ENCODE results near the gene CACNA1C. TPM values are rescaled to one million over a fixed set of nuclear protein-coding genes. Genes with fewer than 3 reads are reported as not detected.

CACNA1C gene
- total RNA-seq, 6 donors from 2014 or later, result 5.2 to 45.1 (median 8.8) TPM

DNA sequence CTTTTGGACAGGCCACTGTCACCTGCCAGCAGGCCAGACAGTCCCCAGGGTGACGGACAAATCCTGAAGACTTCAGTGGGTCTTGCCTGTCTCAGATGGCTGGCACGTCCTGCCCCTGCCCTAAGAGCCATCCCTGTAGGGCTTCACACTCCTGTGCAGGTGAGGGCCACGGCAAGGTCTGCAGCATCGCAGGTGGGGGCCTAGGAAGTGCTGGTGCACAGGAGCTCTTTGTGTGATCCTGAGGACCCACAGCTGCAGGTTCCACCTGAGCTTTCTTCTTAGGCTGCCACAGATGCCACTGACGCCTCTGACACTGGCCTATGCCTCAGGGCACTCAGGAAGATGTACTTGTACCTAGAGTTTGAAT, 633.5 kb downstream of the CACNA1C start:
- DNase-seq (peak in 1 of 2 donors; percentile 23), ATAC-seq (ENCODE audit: low FRiP score in 2 of 2) (no peak)
- Histone ChIP-seq H3K36me3 (peaks cover 0 to 4% (median 0%) of the 10 kb centered on the region in 4 donors), H3K4me3 (no peak overlapping the region), H3K27ac (no peak overlapping the region), H3K27me3 (no peaks in the 10 kb centered on the region), H3K9me3 (no peaks in the 10 kb centered on the region), H3K4me1 (peaks cover 0 to 14% (median 4%) of the 10 kb centered on the region in 4 donors)
- 87% methylated on average over 5 of the region's 5 CpGs; no CpG with 5 or more reads in 1 of the 2 donors for WGBS, 2 donors
- TF ChIP-seq, protein P1, sequence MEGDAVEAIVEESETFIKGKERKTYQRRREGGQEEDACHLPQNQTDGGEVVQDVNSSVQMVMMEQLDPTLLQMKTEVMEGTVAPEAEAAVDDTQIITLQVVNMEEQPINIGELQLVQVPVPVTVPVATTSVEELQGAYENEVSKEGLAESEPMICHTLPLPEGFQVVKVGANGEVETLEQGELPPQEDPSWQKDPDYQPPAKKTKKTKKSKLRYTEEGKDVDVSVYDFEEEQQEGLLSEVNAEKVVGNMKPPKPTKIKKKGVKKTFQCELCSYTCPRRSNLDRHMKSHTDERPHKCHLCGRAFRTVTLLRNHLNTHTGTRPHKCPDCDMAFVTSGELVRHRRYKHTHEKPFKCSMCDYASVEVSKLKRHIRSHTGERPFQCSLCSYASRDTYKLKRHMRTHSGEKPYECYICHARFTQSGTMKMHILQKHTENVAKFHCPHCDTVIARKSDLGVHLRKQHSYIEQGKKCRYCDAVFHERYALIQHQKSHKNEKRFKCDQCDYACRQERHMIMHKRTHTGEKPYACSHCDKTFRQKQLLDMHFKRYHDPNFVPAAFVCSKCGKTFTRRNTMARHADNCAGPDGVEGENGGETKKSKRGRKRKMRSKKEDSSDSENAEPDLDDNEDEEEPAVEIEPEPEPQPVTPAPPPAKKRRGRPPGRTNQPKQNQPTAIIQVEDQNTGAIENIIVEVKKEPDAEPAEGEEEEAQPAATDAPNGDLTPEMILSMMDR (IDR thresholded peaks at IDR 0.05), result no peak
- TF ChIP-seq POLR2A (IDR thresholded peaks at IDR 0.05) (no peak), POLR2AphosphoS5 (IDR thresholded peaks at IDR 0.05) (no peak), EP300 (IDR thresholded peaks at IDR 0.05) (no peak)

DNA sequence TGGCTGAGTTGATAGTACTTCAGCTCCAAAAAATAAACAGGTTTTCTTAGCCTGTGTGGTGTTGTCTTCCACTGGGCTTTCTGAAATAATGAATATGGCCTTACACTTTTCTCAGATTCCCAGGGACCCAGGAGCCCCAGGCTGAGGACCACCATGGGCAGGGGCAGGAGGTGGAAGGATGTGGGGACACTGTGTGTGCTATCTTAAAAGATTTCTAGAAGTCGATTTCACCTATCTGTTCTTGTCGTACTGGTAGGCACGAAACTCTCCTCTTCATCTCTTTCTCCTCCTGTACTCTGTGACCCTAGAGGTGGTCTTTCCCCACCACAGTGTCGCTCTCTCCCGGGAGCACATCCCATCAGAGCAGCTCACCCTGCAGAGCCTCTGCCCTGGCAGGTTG, 634.3 kb downstream of the CACNA1C start:
- ATAC-seq (ENCODE audit: low FRiP score in 2 of 2), result no peak
- 86 to 87% methylated on average over 5 of the region's 5 CpGs for WGBS, 2 donors
- Histone ChIP-seq H3K9me3 (no peaks in the 10 kb centered on the region), H3K27ac (no peak overlapping the region), H3K4me3 (no peak overlapping the region), H3K4me1 (peaks cover 0 to 20% (median 7%) of the 10 kb centered on the region in 4 donors), H3K27me3 (no peaks in the 10 kb centered on the region), H3K36me3 (peaks cover 0 to 4% (median 0%) of the 10 kb centered on the region in 4 donors)
- no peak for TF ChIP-seq POLR2A (IDR thresholded peaks at IDR 0.05)
- TF ChIP-seq EP300 (IDR thresholded peaks at IDR 0.05), result no peak
- DNase-seq, result no peak

- H3K4me3 ChIP-seq, result no peak overlapping the region
- H3K36me3 ChIP-seq, result peaks cover 0 to 4% (median 0%) of the 10 kb centered on the region in 4 donors
- no peaks in the 10 kb centered on the region for H3K27me3 ChIP-seq
- no peak for TF ChIP-seq POLR2A (IDR thresholded peaks at IDR 0.05)
- no peak for TF ChIP-seq POLR2AphosphoS5 (IDR thresholded peaks at IDR 0.05)
- TF ChIP-seq EP300 (IDR thresholded peaks at IDR 0.05), result no peak
- TF ChIP-seq, protein P1 (IDR thresholded peaks at IDR 0.05), result no peak
- no peaks in the 10 kb centered on the region for H3K9me3 ChIP-seq
- no peak for ATAC-seq (ENCODE audit: low FRiP score in 2 of 2)
- no peak for DNase-seq
- no peak overlapping the region for H3K27ac ChIP-seq
- WGBS, 2 donors, result 87 to 89% methylated on average over 4 to 7 of the region's 7 CpGs
- H3K4me1 ChIP-seq, result peaks cover 0 to 20% (median 7%) of the 10 kb centered on the region in 4 donors
Measured at GRCh38 chr12:2687726-2688125, 634.9 kb downstream of the CACNA1C start.

DNA sequence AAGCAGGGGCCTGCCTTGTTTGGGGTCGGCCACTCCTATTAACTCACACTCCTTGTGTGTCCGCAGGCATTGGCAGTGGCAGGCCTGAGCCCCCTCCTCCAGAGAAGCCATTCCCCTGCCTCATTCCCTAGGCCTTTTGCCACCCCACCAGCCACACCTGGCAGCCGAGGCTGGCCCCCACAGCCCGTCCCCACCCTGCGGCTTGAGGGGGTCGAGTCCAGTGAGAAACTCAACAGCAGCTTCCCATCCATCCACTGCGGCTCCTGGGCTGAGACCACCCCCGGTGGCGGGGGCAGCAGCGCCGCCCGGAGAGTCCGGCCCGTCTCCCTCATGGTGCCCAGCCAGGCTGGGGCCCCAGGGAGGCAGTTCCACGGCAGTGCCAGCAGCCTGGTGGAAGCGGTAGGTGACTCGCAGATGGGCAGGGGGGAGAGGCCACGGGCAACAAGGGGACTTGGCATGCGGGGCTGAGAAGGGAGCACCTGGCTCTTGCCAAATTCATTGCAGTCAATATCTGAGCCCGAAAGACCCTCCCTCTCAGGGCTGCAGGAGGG, 635.7 kb downstream of the CACNA1C start:
- peaks cover 0 to 20% (median 7%) of the 10 kb centered on the region in 4 donors for H3K4me1 ChIP-seq
- H3K36me3 ChIP-seq, result peaks cover 0 to 4% (median 0%) of the 10 kb centered on the region in 4 donors
- ATAC-seq (ENCODE audit: low FRiP score in 2 of 2), result no peak
- no peaks in the 10 kb centered on the region for H3K27me3 ChIP-seq
- H3K4me3 ChIP-seq, result no peak overlapping the region
- no peak overlapping the region for H3K27ac ChIP-seq
- DNase-seq, result peak in 1 of 2 donors; percentile 78
- TF ChIP-seq POLR2AphosphoS5 (IDR thresholded peaks at IDR 0.05) (no peak), POLR2A (IDR thresholded peaks at IDR 0.05) (no peak), EP300 (IDR thresholded peaks at IDR 0.05) (no peak)
- TF ChIP-seq, protein P1 (IDR thresholded peaks at IDR 0.05), result no peak
- WGBS, 2 donors, result 86 to 91% methylated on average over 2 to 20 of the region's 20 CpGs
- no peaks in the 10 kb centered on the region for H3K9me3 ChIP-seq

DNA sequence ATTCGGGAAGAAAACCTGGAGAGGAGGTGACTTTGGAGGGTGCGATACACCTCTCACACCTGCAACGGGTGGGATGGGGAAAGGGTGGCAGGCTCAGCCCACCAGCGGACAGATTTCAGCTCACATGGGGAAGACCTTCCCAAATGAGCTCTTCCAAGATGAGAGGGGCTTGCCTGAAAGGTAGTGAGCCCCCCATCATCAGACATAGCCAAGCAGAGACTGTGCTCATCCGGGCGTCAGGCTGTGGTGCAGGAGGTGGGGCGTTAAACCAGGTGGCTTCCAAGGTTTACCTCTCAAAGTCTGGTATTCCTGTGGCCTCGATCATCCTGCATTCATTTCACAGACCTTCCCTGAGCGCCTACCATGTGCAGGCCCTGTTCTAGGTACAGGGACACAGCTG, 636.6 kb downstream of the CACNA1C start:
- ATAC-seq (ENCODE audit: low FRiP score in 2 of 2), result no peak

More for the DNA sequence above, 636.6 kb downstream of the CACNA1C start:
- H3K4me1 ChIP-seq, result peaks cover 0 to 15% (median 7%) of the 10 kb centered on the region in 4 donors
- no peak for TF ChIP-seq POLR2A (IDR thresholded peaks at IDR 0.05)
- TF ChIP-seq EP300 (IDR thresholded peaks at IDR 0.05), result no peak
- TF ChIP-seq POLR2AphosphoS5 (IDR thresholded peaks at IDR 0.05), result no peak
- TF ChIP-seq, protein P1 (IDR thresholded peaks at IDR 0.05), result no peak
- no peak overlapping the region for H3K27ac ChIP-seq
- no peak for DNase-seq
- no peaks in the 10 kb centered on the region for H3K27me3 ChIP-seq
- H3K36me3 ChIP-seq, result peaks cover 0 to 4% (median 0%) of the 10 kb centered on the region in 4 donors
- no peaks in the 10 kb centered on the region for H3K9me3 ChIP-seq
- WGBS, 2 donors, result 88 to 94% methylated on average over 9 of the region's 9 CpGs
- H3K4me3 ChIP-seq, result no peak overlapping the region

Data from upper lobe of left lung (tissue), 6 donors.